HUES64 (cell line): ENCODE measurements around the gene FGF9.

Experiments used
- H3K27ac ChIP-seq: 2 replicates; pipeline ENCODE4 v1.7.0; 2013; ENCODE audit warnings: low read depth, low read length, inconsistent platforms
- H3K27me3 ChIP-seq: 2 replicates; pipeline ENCODE4 v1.6.1; 2013; ENCODE audit warnings: mild to moderate bottlenecking, low read length; ENCODE audit not compliant: insufficient read depth
- H3K36me3 ChIP-seq: 2 replicates; pipeline ENCODE4 v1.6.1; 2013; ENCODE audit warnings: mild to moderate bottlenecking, low read length; ENCODE audit not compliant: insufficient read depth
- H3K4me1 ChIP-seq: 2 replicates; pipeline ENCODE4 v1.6.1; 2013; ENCODE audit warnings: mild to moderate bottlenecking, low read length, moderate library complexity; ENCODE audit not compliant: insufficient read depth
- H3K4me3 ChIP-seq: 2 replicates; pipeline ENCODE4 v1.5.1; 2013; ENCODE audit warnings: mild to moderate bottlenecking, low read length, moderate library complexity
- H3K9ac ChIP-seq: 2 replicates; pipeline ENCODE4 v1.6.1; 2013; ENCODE audit warnings: mild to moderate bottlenecking, low read depth, low read length
- H3K9me3 ChIP-seq: 2 replicates; pipeline ENCODE4 v1.6.1; 2013; ENCODE audit warnings: low read depth, low read length; ENCODE audit not compliant: insufficient read depth
- WGBS: fragments of 150-250, 120-280 bp; methylation state at CpG from one replicate; pipeline ENCODE4 v1.1.7; 2013; ENCODE audit warnings: missing lambda C conversion rate; 5-methylcytosine and 5-hydroxymethylcytosine counted together

The FGF9 gene

DNA sequence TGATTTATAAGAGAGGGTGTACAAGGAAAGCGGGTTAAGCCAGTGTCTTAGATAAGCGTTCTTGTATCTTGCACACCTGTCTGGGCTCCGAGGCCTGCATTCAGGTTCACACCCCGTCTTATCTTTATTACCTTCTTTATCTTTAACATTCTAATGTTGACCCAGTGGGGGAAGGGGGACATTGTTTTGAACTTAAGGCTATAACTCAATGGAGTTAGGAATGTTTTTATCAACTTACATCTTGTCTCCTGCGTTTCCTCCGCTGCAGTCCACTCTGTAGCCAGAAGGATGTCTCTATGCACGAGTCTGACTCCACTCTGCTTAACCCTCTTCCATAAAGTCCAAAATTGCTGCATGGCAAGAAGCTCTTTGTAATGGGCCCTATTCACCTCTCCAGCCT is 71.2 kb downstream of the FGF9 start:
- 82% methylated on average over 6 of the region's 7 CpGs for WGBS
- Histone ChIP-seq H3K27me3 (no peaks in the 10 kb centered on the region), H3K27ac (no peak overlapping the region), H3K36me3 (no peaks in the 10 kb centered on the region), H3K9me3 (no peaks in the 10 kb centered on the region), H3K4me3 (no peak overlapping the region), H3K4me1 (no peaks in the 10 kb centered on the region), H3K9ac (no peak overlapping the region)

DNA sequence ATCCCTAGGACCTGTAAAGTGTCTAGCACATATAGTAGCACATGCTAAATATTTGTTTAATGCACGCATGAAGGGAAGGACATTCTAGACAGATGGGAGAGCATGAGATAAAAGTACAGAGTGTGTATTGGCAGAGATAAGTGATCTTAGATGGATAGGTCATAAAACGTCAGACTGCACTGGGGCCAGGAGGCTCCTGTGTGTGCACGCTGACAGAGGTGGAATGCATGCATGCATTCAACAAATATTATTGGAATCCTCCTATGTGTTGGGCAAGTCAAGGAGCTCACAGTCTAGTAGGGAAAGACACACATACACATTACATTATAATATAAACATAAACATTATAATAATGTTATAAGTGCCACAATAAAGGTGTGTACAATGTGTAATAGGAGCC is 73.3 kb downstream of the FGF9 start:
- 61% methylated on average over 3 of the region's 3 CpGs for WGBS
- H3K9ac ChIP-seq: no peak overlapping the region
- H3K4me1 ChIP-seq: no peaks in the 10 kb centered on the region
- no peak overlapping the region for H3K4me3 ChIP-seq
- no peak overlapping the region for H3K27ac ChIP-seq
- H3K9me3 ChIP-seq: no peaks in the 10 kb centered on the region
- H3K36me3 ChIP-seq: no peaks in the 10 kb centered on the region
- H3K27me3 ChIP-seq: no peaks in the 10 kb centered on the region

DNA sequence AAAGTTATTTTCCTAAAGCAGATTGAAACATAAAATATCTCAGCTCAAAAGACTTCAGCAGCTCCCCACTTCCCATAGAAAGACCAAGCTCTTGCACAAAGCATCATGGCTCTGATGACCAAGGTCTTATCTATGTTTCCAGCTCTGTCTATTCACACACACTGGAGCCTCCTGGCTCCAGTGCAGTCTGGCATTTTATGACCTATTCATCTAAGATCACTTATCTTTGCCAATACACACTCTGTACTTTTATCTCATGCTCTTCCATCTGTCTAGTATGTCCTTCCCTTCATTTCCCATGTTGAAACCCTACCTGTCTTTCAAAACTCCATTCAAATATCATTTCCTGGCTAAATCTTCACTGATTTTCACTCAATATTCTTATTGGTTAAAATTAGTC is 74.4 kb downstream of the FGF9 start:
- Histone ChIP-seq H3K27ac (no peak overlapping the region), H3K4me3 (no peak overlapping the region), H3K4me1 (no peaks in the 10 kb centered on the region), H3K9me3 (no peaks in the 10 kb centered on the region), H3K27me3 (no peaks in the 10 kb centered on the region), H3K36me3 (no peaks in the 10 kb centered on the region), H3K9ac (no peak overlapping the region)

DNA sequence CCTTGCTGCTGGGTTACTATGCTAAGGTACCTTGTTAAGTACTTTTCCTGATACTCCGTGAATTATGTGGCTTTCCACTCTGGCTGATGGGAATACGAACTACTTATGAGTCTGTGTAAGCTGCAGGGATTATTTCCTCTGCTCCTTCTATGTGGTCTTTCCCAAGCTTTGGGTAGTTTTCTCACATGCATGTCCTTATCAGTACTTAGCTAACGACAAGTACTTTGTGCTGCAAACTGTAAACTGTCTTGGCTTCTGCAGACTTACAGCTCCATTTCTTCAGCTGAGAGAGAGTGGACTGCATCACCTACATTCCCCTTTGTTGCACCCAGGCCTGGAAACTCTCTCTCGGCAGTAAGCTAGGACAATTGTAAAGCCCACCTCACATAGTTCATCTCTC is 76.6 kb downstream of the FGF9 start:
- WGBS: 73% methylated on average over 4 of the region's 4 CpGs
- Histone ChIP-seq H3K27ac (no peak overlapping the region), H3K9ac (no peak overlapping the region), H3K4me3 (no peak overlapping the region), H3K36me3 (no peaks in the 10 kb centered on the region), H3K9me3 (no peaks in the 10 kb centered on the region), H3K4me1 (no peaks in the 10 kb centered on the region), H3K27me3 (no peaks in the 10 kb centered on the region)

DNA sequence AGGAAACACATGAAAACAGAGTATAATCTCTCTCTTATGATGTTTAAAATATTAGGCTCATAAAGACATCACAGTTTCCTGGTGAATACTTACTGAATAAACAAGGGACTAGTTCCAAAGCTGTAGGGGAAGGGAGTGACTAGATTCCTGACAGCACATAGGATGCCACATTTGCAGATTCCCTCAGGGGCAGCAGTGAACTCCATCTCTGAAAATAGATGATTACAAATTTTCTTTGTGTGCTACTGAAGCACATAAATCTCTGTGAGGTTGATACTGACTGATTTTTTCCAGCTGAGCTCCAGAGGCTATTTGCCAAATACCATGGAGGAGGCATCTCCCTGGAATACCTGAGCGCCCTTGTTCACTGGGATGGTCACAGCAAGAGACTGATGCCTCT is 77.3 kb downstream of the FGF9 start:
- Histone ChIP-seq H3K9me3 (no peaks in the 10 kb centered on the region), H3K27ac (no peak overlapping the region), H3K9ac (no peak overlapping the region), H3K4me3 (no peak overlapping the region), H3K4me1 (no peaks in the 10 kb centered on the region), H3K27me3 (no peaks in the 10 kb centered on the region), H3K36me3 (no peaks in the 10 kb centered on the region)
- WGBS: 92% methylated on average over 1 of the region's 1 CpG

DNA sequence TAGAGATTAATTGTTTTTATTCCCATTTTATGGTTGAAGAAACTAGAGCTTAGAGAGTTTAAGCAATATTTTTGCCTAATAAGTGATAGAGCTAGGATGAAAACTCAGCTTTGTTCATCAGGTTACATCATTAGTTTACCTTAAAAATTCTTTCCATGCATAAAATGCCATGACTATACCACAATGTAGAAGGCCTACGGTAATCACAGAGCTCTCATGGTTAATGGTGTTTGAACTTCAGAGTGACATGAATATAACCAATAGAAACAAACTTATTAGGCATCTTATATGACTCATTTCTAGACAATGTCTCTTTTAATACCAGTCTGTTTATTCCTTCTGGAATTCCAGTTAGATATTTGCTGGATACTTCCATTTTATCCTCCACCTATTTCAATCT is 78.5 kb downstream of the FGF9 start:
- Histone ChIP-seq H3K9ac (no peak overlapping the region), H3K27ac (no peak overlapping the region)
- WGBS: no CpG with 5 or more reads among the region's 1 CpG

DNA sequence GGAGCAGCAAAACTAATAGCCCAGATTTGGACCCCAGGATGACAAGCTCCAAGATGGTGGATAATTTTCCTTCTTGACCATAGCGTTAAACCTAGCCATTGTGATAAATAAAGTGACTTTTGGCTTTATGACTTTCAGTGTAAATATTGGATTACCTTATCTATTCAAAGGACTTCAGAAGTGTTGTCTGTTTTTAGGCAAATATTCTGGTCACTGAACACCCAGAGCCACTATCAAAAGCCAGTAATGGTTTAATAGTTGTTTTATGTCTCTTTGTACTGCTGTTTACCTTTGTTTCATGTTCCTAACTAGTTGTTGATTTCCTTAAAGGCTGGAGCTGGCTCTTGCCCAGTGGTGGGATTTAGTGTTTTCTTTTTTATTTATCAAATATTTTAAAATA is 81.6 kb downstream of the FGF9 start:
- Histone ChIP-seq H3K9me3 (no peaks in the 10 kb centered on the region), H3K4me3 (no peak overlapping the region), H3K4me1 (peaks cover 22% of the 10 kb centered on the region), H3K36me3 (no peaks in the 10 kb centered on the region), H3K9ac (no peak overlapping the region), H3K27ac (no peak overlapping the region), H3K27me3 (no peaks in the 10 kb centered on the region)
- WGBS: 93% methylated on average over 1 of the region's 1 CpG

More for the DNA sequence above, 78.5 kb downstream of the FGF9 start:
- H3K27me3 ChIP-seq: no peaks in the 10 kb centered on the region
- H3K4me3 ChIP-seq: no peak overlapping the region
- no peaks in the 10 kb centered on the region for H3K9me3 ChIP-seq
- no peaks in the 10 kb centered on the region for H3K4me1 ChIP-seq
- no peaks in the 10 kb centered on the region for H3K36me3 ChIP-seq

DNA sequence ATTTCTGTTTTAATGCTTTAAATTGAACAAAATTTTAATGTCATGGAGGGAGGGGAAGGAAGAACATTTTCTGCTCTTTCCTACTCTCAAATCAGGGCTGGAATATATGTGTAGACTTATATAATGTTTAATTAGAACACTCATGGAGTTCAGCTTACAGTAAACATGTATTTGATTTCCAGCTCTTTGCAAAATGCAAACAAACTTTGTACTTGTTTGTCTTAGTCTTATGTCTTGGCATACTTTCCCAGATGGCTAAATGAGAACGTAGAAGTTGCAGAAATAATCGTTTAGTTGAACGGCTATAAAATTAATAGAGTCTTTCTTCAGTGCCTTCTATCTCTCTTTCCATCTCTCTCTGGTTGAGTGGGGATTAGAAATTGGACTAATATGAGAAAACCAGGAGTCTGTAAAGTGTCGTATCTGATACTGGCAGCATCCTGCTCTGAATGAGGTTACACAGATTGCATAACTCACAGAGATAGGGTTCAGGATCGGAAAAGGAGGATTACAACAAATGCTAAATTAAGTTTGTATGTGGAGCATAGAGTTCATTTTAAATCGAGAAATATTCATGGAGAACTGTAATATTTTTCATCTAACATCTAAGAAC is 82.3 kb downstream of the FGF9 start:
- no peak overlapping the region for H3K9ac ChIP-seq
- no peaks in the 10 kb centered on the region for H3K36me3 ChIP-seq
- no peak overlapping the region for H3K4me3 ChIP-seq
- H3K4me1 ChIP-seq: peaks cover 22% of the 10 kb centered on the region
- H3K27ac ChIP-seq: no peak overlapping the region
- no peaks in the 10 kb centered on the region for H3K9me3 ChIP-seq
- no peaks in the 10 kb centered on the region for H3K27me3 ChIP-seq
- 90% methylated on average over 5 of the region's 6 CpGs for WGBS
